Colonic mucosa (tissue), 2 donors: ENCODE results near the gene IL1B. TPM values are rescaled to one million over a fixed set of nuclear protein-coding genes. Genes with fewer than 3 reads are reported as not detected.

Source experiments
- total RNA-seq, 2 donors: library from RNA; stranded (reverse); fragmentation: NEBNext Ultra II Directional in 1 of 2; extraction: Animal tissue kit (Norgen Biotek cat#: 25700) in 1 of 2; gene quantifications; one replicate each; pipeline ENCODE4 v1.2.1, GENCODE V29; 2021
- donor health status: DM: no; HTN: no; CAD: no.
- donor health status: DM: no; HTN: no; CAD: no.

Gene IL1B
- total RNA-seq, 2 donors from 2014 or later: 1.6 to 5.7 TPM

Other genes with a start within 250 kb of the IL1B start
- 100 to 1,000 TPM in 1 of 2 donors, 10 to 100 TPM in 1; 50.9 to 119 TPM for gene SLC20A1, start 190.8 kb downstream of the IL1B start, total RNA-seq
- gene NT5DC4, start 115.8 kb downstream of the IL1B start, total RNA-seq: not detected
- 10 to 100 TPM in 1 of 2 donors, 1 to 10 TPM in 1; 6.4 to 13.5 TPM for gene CKAP2L, start 72.2 kb downstream of the IL1B start, total RNA-seq
- gene IL1A, start 52.3 kb downstream of the IL1B start, total RNA-seq: under 1 TPM in 1 of 2 donors, not detected in 1; 0.45 TPM
- gene IL37, start 74.4 kb upstream of the IL1B start, total RNA-seq: under 1 TPM in 1 of 2 donors, not detected in 1; 0.99 TPM
- under 1 TPM; 0.40 to 0.69 TPM for gene IL36G, start 141.2 kb upstream of the IL1B start, total RNA-seq
- gene IL36A, start 168.7 kb upstream of the IL1B start, total RNA-seq: not detected
- not detected for gene IL36B, start 216.1 kb upstream of the IL1B start, total RNA-seq
- gene IL36RN, start 222.4 kb upstream of the IL1B start, total RNA-seq: not detected
- gene IL1F10, start 231.2 kb upstream of the IL1B start, total RNA-seq: not detected